SHP77 treated with DMSO at 0.1 percent for 48 hours (cell line): ENCODE data around the gene THRAP3.
"Not testable (repeated sequence)": the region's sequence is repeated elsewhere in the genome, so short reads cannot be mapped to it uniquely, and the experiment has no call there.

Source experiments
- DNase-seq: peaks from one replicate; lab custom pipeline; 2025; lab: John Stamatoyannopoulos, UW

The THRAP3 gene

GRCh38 chr1:36204347-36204909 lies 19.8 kb upstream of the THRAP3 start:
- DNase-seq: no peak

GRCh38 chr1:36206323-36206858 lies 17.9 kb upstream of the THRAP3 start:
- DNase-seq: no peak

GRCh38 chr1:36207339-36207738 lies 16.9 kb upstream of the THRAP3 start:
- DNase-seq: no peak

- DNase-seq: no peak
Measured at GRCh38 chr1:36208978-36209703, 15.1 kb upstream of the THRAP3 start.

- no peak for DNase-seq
Measured at GRCh38 chr1:36211307-36211706, 12.9 kb upstream of the THRAP3 start.

GRCh38 chr1:36211841-36212240 lies 12.4 kb upstream of the THRAP3 start:
- no peak for DNase-seq

- DNase-seq: no peak
Measured at GRCh38 chr1:36212782-36213181, 11.5 kb upstream of the THRAP3 start.

- DNase-seq: no peak
Measured at GRCh38 chr1:36217670-36218069, 6.6 kb upstream of the THRAP3 start.

- not testable (repeated sequence) for DNase-seq
Measured at GRCh38 chr1:36221901-36222300, 2.3 kb upstream of the THRAP3 start.

- no peak for DNase-seq
Measured at GRCh38 chr1:36222481-36223380, 1.5 kb upstream of the THRAP3 start.

- DNase-seq: no peak
Measured at GRCh38 chr1:36223381-36223995, 755 bp upstream of the THRAP3 start.

- peak; percentile 82 for DNase-seq
Measured at GRCh38 chr1:36224537-36225282, 467 bp downstream of the THRAP3 start.

GRCh38 chr1:36225283-36225899 lies 1.1 kb downstream of the THRAP3 start:
- no peak for DNase-seq

- DNase-seq: not testable (repeated sequence)
Measured at GRCh38 chr1:36230279-36230678, 6.0 kb downstream of the THRAP3 start.

GRCh38 chr1:36231191-36231590 lies 6.9 kb downstream of the THRAP3 start:
- no peak for DNase-seq

GRCh38 chr1:36232212-36233095 lies 8.2 kb downstream of the THRAP3 start:
- no peak for DNase-seq

GRCh38 chr1:36236302-36236701 lies 12.1 kb downstream of the THRAP3 start:
- DNase-seq: no peak

- DNase-seq: no peak
Measured at GRCh38 chr1:36238433-36238832, 14.2 kb downstream of the THRAP3 start.

GRCh38 chr1:36239941-36240637 lies 15.8 kb downstream of the THRAP3 start:
- no peak for DNase-seq
